HUES64 (cell line): Measurements from ENCODE around the gene PHTF2.
"Not testable (repeated sequence)": the region's sequence is repeated elsewhere in the genome, so short reads cannot be mapped to it uniquely, and the experiment has no call there.

Experiments
- H3K27ac ChIP-seq: 2 replicates; pipeline ENCODE4 v1.7.0; 2013; ENCODE audit warnings: low read depth, low read length, inconsistent platforms
- H3K27me3 ChIP-seq: 2 replicates; pipeline ENCODE4 v1.6.1; 2013; ENCODE audit warnings: mild to moderate bottlenecking, low read length; ENCODE audit not compliant: insufficient read depth
- H3K36me3 ChIP-seq: 2 replicates; pipeline ENCODE4 v1.6.1; 2013; ENCODE audit warnings: mild to moderate bottlenecking, low read length; ENCODE audit not compliant: insufficient read depth
- H3K4me1 ChIP-seq: 2 replicates; pipeline ENCODE4 v1.6.1; 2013; ENCODE audit warnings: mild to moderate bottlenecking, low read length, moderate library complexity; ENCODE audit not compliant: insufficient read depth
- H3K4me3 ChIP-seq: 2 replicates; pipeline ENCODE4 v1.5.1; 2013; ENCODE audit warnings: mild to moderate bottlenecking, low read length, moderate library complexity
- H3K9ac ChIP-seq: 2 replicates; pipeline ENCODE4 v1.6.1; 2013; ENCODE audit warnings: mild to moderate bottlenecking, low read depth, low read length
- H3K9me3 ChIP-seq: 2 replicates; pipeline ENCODE4 v1.6.1; 2013; ENCODE audit warnings: low read depth, low read length; ENCODE audit not compliant: insufficient read depth
- WGBS: fragments of 150-250, 120-280 bp; methylation state at CpG from one replicate; pipeline ENCODE4 v1.1.7; 2013; ENCODE audit warnings: missing lambda C conversion rate; 5-methylcytosine and 5-hydroxymethylcytosine counted together

Gene PHTF2

DNA sequence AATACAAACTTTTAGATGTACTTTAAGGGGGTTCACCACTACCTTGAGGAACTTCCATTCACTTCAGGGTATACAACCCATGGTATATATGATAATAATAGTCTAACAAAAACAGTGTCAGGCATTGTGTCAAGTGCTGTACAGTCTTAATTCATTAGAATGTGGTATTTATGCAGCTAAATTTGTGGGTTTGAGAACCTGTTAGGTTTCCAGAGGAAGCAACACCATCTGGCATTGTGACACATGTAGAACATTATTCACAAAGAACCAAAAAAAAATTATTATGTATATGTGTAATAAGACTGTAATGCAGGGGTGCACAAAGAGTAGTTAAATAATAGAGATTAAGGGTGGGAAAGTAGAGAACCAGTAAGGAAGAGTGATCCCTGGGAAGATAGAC, 26.7 kb upstream of the PHTF2 start:
- H3K9ac ChIP-seq = no peak overlapping the region
- no peak overlapping the region for H3K4me3 ChIP-seq
- H3K9me3 ChIP-seq = no peaks in the 10 kb centered on the region
- no peaks in the 10 kb centered on the region for H3K4me1 ChIP-seq
- H3K27ac ChIP-seq = no peak overlapping the region
- no peaks in the 10 kb centered on the region for H3K27me3 ChIP-seq
- peaks cover 58% of the 10 kb centered on the region for H3K36me3 ChIP-seq

DNA sequence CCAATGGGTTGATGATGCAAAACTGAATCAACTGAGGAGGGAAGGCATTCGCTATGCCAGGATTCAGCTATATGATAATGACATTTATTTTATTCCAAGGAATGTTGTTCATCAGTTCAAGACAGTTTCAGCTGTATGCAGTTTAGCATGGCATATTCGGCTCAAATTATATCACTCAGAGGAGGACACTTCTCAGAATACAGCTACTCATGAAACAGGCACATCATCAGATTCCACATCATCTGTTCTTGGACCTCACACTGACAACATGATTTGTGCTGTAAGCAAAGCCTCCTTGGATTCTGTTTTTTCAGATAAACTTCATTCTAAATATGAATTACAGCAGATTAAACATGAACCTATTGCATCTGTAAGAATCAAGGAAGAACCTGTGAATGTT, 20.0 kb upstream of the PHTF2 start:
- H3K27me3 ChIP-seq = no peaks in the 10 kb centered on the region
- no peak overlapping the region for H3K27ac ChIP-seq
- no peak overlapping the region for H3K9ac ChIP-seq
- no peaks in the 10 kb centered on the region for H3K4me1 ChIP-seq
- no peaks in the 10 kb centered on the region for H3K9me3 ChIP-seq
- H3K4me3 ChIP-seq = no peak overlapping the region
- peaks cover 83% of the 10 kb centered on the region for H3K36me3 ChIP-seq
- 94% methylated on average over 2 of the region's 2 CpGs for WGBS

DNA sequence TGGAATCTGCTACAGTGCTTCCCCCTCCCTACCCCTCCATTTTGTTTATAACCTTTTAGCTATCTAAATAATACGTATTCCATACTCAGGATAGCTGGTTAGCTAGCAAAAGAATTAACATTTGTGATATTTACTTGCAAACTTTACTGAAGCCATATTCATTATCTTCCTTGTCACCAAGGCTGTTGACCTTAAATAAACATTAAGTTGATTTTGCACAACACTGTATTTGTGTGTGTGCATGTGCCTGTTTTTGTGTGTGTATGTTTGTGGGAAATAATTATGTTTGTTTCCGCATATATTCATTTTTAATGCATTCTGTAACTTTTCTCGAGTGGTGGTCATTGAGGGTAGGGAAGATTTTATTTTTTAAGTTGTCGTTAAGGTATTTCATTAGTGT, 16.2 kb upstream of the PHTF2 start:
- peaks cover 64% of the 10 kb centered on the region for H3K36me3 ChIP-seq
- WGBS = 91% methylated on average over 4 of the region's 4 CpGs
- no peaks in the 10 kb centered on the region for H3K27me3 ChIP-seq
- H3K9ac ChIP-seq = no peak overlapping the region
- no peak overlapping the region for H3K4me3 ChIP-seq
- no peaks in the 10 kb centered on the region for H3K4me1 ChIP-seq
- no peak overlapping the region for H3K27ac ChIP-seq
- H3K9me3 ChIP-seq = peaks cover 20% of the 10 kb centered on the region

DNA sequence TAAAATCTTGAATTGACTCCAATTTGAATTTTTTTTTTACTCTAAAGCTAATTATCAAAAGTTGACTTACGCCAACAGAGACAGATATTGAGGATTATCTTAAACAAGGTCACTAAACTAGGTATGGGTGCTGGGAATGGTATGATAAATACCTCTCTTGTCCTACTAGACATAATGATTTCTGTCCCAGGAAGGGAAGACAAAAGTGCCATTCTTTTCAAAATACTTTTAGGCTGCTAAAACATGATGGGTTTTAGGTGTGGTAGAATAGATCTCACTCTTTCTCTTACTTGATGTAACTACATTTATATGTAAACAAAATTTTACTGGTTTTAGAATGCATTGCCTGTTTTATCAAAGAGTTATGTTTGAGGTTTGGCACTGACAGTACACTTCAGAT, 15.5 kb upstream of the PHTF2 start:
- Histone ChIP-seq H3K27me3 (no peaks in the 10 kb centered on the region), H3K9ac (no peak overlapping the region), H3K4me1 (no peaks in the 10 kb centered on the region), H3K27ac (no peak overlapping the region), H3K36me3 (peaks cover 57% of the 10 kb centered on the region), H3K4me3 (no peak overlapping the region), H3K9me3 (peaks cover 20% of the 10 kb centered on the region)
- WGBS = no CpG with 5 or more reads among the region's 1 CpG

DNA sequence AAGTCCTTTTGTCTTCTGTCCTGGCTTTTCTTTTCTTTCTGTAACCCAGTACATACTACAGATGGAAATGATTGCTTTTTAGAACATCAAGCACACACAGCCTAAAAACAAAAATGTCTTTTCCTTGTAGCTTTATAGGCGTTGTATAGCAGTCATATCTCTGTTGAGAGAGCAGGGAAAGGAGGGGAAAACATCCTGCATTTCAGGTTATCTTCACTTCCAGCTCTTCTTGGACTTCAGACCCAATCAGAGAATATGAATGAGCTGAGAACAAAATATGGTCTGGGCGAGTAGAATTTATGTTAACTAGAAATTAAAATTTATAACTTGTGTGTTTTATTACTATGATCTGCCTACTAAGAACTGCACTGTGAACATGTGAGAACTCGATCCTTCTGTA, 15.0 kb upstream of the PHTF2 start:
- no peaks in the 10 kb centered on the region for H3K27me3 ChIP-seq
- WGBS = 97% methylated on average over 3 of the region's 3 CpGs

DNA sequence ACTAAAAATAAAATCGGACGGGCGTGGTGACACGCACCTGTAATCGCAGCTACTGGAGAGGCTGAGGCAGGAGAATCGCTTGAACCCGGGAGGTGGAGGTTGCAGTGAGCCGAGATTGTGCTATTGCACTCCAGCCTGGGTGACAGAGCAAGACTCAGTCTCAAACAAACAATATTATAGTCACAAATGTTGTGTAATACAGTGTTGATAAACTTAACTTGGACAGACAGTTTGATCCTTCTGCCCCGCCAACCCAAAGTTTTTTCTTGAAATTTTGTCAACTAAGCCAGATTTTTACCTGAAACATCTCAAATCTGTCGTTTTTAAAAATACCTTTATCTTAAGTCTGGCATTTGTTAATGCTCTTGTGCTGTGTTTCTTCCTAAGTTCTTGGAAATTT, 14.1 kb upstream of the PHTF2 start:
- not testable (repeated sequence) for H3K27me3 ChIP-seq, H3K4me1 ChIP-seq, H3K27ac ChIP-seq, H3K9ac ChIP-seq, H3K4me3 ChIP-seq
- Histone ChIP-seq H3K9me3 (peaks cover 20% of the 10 kb centered on the region), H3K36me3 (peaks cover 45% of the 10 kb centered on the region)
- 97% methylated on average over 10 of the region's 10 CpGs for WGBS

More for the DNA sequence above, 15.0 kb upstream of the PHTF2 start:
- no peak overlapping the region for H3K27ac ChIP-seq
- no peaks in the 10 kb centered on the region for H3K4me1 ChIP-seq
- H3K9ac ChIP-seq = no peak overlapping the region
- no peak overlapping the region for H3K4me3 ChIP-seq
- peaks cover 20% of the 10 kb centered on the region for H3K9me3 ChIP-seq
- peaks cover 53% of the 10 kb centered on the region for H3K36me3 ChIP-seq

DNA sequence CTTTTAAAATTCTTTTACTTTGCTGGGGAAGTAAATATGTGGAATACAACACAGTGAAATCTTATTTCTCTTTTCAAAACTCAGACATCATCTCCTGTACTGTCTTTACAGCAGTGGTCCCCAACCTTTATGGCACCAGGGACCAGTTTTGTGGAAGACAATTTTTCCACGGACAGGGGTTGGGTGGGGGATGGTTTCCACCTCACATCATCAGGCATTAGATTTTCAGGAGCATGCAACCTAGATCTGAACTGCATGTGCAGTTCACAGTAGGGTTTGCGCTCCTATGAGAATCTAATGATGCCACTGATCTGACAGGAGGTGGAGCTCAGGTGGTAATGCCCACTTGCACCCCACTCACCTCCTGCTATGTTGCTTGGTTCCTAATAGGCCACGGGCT, 12.6 kb upstream of the PHTF2 start:
- Histone ChIP-seq H3K4me1 (peaks cover 1% of the 10 kb centered on the region), H3K4me3 (no peak overlapping the region), H3K36me3 (peaks cover 31% of the 10 kb centered on the region), H3K27ac (no peak overlapping the region), H3K27me3 (no peaks in the 10 kb centered on the region), H3K9ac (no peak overlapping the region), H3K9me3 (peaks cover 20% of the 10 kb centered on the region)
- WGBS = 92% methylated on average over 3 of the region's 3 CpGs

DNA sequence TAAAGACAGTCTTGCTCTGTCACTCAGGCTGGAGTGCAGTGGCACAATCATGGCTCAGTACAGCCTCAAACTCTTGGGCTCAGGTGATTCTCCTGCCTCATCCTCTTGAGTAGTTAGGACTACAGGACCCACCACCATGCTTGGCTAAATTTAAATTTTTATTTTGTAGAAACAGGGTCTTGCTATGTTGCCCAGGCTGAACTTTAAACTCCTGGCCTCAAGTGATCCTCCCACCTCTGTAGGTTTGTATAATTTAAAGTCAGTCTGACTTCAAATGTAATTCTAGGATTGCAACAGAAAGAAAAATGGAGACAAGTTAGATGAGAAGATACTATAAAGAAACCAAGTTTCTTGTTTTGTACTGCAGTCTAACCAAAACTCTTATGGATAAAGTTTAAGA, 11.8 kb upstream of the PHTF2 start:
- Histone ChIP-seq H3K36me3 (peaks cover 27% of the 10 kb centered on the region), H3K27ac (no peak overlapping the region), H3K4me1 (peaks cover 8% of the 10 kb centered on the region), H3K9me3 (peaks cover 20% of the 10 kb centered on the region), H3K27me3 (no peaks in the 10 kb centered on the region), H3K4me3 (no peak overlapping the region), H3K9ac (no peak overlapping the region)

DNA sequence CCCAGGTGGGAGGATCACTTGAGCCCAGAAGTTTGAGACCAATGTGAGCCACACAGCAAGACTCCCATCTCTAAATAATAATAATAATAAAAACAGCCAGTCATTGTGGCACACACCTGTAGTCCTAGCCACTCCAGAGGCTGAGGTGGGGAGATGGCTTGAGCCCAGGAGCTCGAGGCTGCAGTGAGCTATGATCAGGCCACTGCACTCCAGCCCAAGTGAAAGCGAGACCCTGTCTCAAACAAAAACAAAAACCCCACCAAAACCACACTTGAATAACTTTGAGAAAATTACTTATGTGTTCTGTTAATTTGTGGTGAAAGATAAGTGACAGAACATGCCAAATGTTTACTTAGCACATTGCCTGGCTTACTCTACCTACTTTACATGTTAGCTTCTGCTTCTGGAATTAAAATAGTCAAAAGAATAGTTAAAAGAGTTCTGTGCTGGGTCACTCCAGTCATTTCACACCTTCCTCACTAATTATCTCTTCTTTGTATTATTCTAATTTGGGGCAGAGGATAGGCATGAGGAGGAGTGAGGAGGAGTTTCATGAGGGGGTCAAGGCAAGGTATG, 10.2 kb upstream of the PHTF2 start:
- H3K9me3 ChIP-seq = peaks cover 20% of the 10 kb centered on the region
- H3K27me3 ChIP-seq = no peaks in the 10 kb centered on the region
- no peak overlapping the region for H3K27ac ChIP-seq
- H3K4me1 ChIP-seq = peaks cover 10% of the 10 kb centered on the region
- H3K4me3 ChIP-seq = no peak overlapping the region
- H3K9ac ChIP-seq = no peak overlapping the region
- peaks cover 14% of the 10 kb centered on the region; the same call in 1 of the 2 replicates for H3K36me3 ChIP-seq
- WGBS = 96% methylated on average over 2 of the region's 2 CpGs

DNA sequence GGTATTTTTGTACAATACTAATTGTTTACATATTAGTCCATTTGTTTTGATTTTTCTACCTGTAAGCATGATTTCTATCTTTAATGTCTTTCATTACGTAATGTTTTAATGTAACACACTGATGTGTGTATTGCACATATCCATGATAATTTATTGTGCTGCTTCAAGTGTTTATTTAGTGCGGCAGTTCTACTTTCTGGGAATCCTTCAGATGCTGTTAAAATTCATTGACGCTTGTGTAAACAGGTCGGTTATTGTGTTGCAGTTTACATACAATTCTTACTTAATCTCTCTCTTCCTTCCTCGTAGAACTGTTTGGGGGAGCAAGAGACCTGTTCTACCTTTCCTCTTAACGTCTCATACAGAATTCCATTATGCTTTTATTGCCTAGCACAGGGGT, 7.2 kb upstream of the PHTF2 start:
- Histone ChIP-seq H3K4me1 (peaks cover 10% of the 10 kb centered on the region), H3K4me3 (no peak overlapping the region), H3K9me3 (peaks cover 5% of the 10 kb centered on the region), H3K9ac (0 out of 2 replicates have a peak overlapping the region, but pooled peaks have one; percentile 16), H3K27ac (0 out of 2 replicates have a peak overlapping the region, but pooled peaks have one; percentile 45), H3K36me3 (peaks cover 10% of the 10 kb centered on the region), H3K27me3 (no peaks in the 10 kb centered on the region)
- 89% methylated on average over 6 of the region's 6 CpGs for WGBS

DNA sequence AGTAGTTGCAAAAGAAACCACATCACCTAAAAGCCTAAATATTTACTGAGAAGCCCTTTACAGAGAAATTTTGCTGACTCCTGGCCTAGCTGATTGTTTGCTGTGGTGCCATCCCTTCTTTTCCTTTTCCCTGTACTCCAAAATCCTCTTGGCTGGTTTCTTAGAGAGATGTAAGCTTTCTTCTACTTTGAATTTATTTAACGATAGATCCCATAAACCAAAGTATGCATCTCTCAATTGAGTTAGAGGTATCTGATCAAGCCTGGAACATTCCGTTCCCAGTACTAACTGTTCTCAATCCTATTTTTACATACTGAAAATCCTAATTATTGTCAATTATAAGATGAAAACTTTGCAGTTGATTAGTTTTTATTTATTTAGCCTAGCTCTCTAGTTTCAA, 6.6 kb upstream of the PHTF2 start:
- Histone ChIP-seq H3K9me3 (no peaks in the 10 kb centered on the region), H3K9ac (0 out of 2 replicates have a peak overlapping the region, but pooled peaks have one; percentile 16), H3K4me3 (no peak overlapping the region), H3K36me3 (peaks cover 10% of the 10 kb centered on the region), H3K4me1 (peaks cover 14% of the 10 kb centered on the region), H3K27me3 (no peaks in the 10 kb centered on the region), H3K27ac (no peak overlapping the region)
- WGBS = no CpG with 5 or more reads among the region's 2 CpGs

DNA sequence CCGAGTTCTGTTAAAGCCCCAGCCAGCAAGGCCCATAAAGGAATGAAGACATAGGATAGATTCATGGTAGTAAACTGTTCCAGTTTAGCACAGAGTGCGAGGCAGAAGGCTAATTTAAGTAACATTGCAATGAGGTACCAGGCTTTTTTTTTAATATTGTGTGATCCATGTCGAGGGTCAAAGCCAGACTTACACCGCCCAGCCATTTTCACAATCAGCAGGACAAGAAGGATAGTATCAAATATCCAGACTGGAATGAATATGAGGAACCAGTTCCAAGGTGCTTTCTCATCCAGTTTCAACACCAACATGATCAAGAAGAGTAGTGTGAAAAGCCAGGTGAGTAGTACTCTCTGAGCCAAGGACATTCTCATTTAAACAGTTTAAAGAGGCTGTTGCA, 4.6 kb upstream of the PHTF2 start:
- Histone ChIP-seq H3K9ac (no peak overlapping the region), H3K36me3 (peaks cover 10% of the 10 kb centered on the region), H3K9me3 (no peaks in the 10 kb centered on the region), H3K27ac (no peak overlapping the region), H3K27me3 (no peaks in the 10 kb centered on the region), H3K4me1 (peaks cover 18% of the 10 kb centered on the region), H3K4me3 (no peak overlapping the region)
- WGBS = 96% methylated on average over 4 of the region's 4 CpGs
